Natural killer cell (primary cell): ENCODE data around the gene FHOD3. TPM values are rescaled to one million over a fixed set of nuclear protein-coding genes. Genes with fewer than 3 reads are reported as not detected.

ENCODE experiments used
- ATAC-seq, 3 donors: fragments of 150-1000 bp in 2 of 3; fragments of 200-7000 bp in 1 of 3; cut with Tn5 transposase; 1 replicate in 1 of 3; 2 replicates in 2 of 3; pipeline ENCODE4 v1.10.0; 2021; ENCODE audit warnings: mild to moderate bottlenecking in 2 of 3, moderate library complexity in 2 of 3
- DNase-seq, 2 donors: peaks; one replicate each; pipeline versions ENCODE4 v3.0.0 to v3.0.0-alpha.2; 2013 to 2021; ENCODE audit warnings: mixed read lengths in 1 of 2
- H3K27ac ChIP-seq: one replicate; pipeline ENCODE4 v1.5.1; 2013; ENCODE audit warnings: mild to moderate bottlenecking, low read length
- H3K27me3 ChIP-seq: one replicate; pipeline ENCODE4 v1.6.1; 2013; ENCODE audit warnings: low read length; ENCODE audit not compliant: control insufficient read depth, insufficient read depth
- H3K36me3 ChIP-seq: one replicate; pipeline ENCODE4 v1.6.1; 2013; ENCODE audit warnings: low read length; ENCODE audit not compliant: control insufficient read depth, insufficient read depth
- H3K4me1 ChIP-seq: one replicate; pipeline ENCODE4 v1.6.1; 2013; ENCODE audit warnings: low read length; ENCODE audit not compliant: control insufficient read depth, insufficient read depth
- H3K4me3 ChIP-seq: one replicate; pipeline ENCODE4 v1.5.1; 2013; ENCODE audit warnings: low read length
- H3K9me3 ChIP-seq: one replicate; pipeline ENCODE4 v1.6.1; 2013; ENCODE audit warnings: low read length; ENCODE audit not compliant: control insufficient read depth, insufficient read depth
- H3K27ac Mint-ChIP-seq, 2 donors: one replicate each; pipeline ENCODE4 v1.8.0; 2022; ENCODE audit warnings: mild to moderate bottlenecking in 2 of 2, mixed read lengths in 2 of 2, moderate library complexity in 1 of 2
- H3K27me3 Mint-ChIP-seq, 2 donors: one replicate each; pipeline ENCODE4 v1.8.0; 2022; ENCODE audit warnings: low read depth in 2 of 2, mixed read lengths in 2 of 2
- H3K36me3 Mint-ChIP-seq: one replicate; pipeline ENCODE4 v1.8.0; 2022; ENCODE audit warnings: mixed read lengths
- H3K4me1 Mint-ChIP-seq, 2 donors: one replicate each; pipeline ENCODE4 v1.8.0; 2022; ENCODE audit warnings: mixed read lengths in 2 of 2
- H3K4me3 Mint-ChIP-seq: one replicate; pipeline ENCODE4 v1.8.0; 2022; ENCODE audit warnings: mild to moderate bottlenecking, moderate library complexity, mixed read lengths
- H3K9me3 Mint-ChIP-seq, 2 donors: one replicate each; pipeline ENCODE4 v1.8.0; 2022; ENCODE audit warnings: mixed read lengths in 2 of 2
- WGBS: methylation state at CpG from one replicate; pipeline ENCODE4 v1.1.7; 2013; ENCODE audit warnings: missing lambda C conversion rate; ENCODE audit not compliant: insufficient coverage; 5-methylcytosine and 5-hydroxymethylcytosine counted together
- intact Hi-C: fragments of 100-400 bp; cut with micrococcal nuclease; formaldehyde crosslinking; loops from one replicate; pipeline ENCODE4 v1.14.2; 2022
- total RNA-seq, 4 donors: library from RNA; stranded (reverse); fragments of 120-200 nt in 1 of 4; gene quantifications; one replicate each; pipeline versions ENCODE4 v1.2.3 to v1.2.4, GENCODE V29; 2013 to 2022
- TF ChIP-seq, protein P1 (sequence below): fragments of 200-600 bp; IDR thresholded peaks from one replicate; pipeline ENCODE4 v1.8.0; 2022; ENCODE audit warnings: antibody characterized with exemption

The FHOD3 gene
- total RNA-seq, 3 donors from 2014 or later (not counting 1 experiment from before 2014, with no cell fraction given) = not detected

DNA sequence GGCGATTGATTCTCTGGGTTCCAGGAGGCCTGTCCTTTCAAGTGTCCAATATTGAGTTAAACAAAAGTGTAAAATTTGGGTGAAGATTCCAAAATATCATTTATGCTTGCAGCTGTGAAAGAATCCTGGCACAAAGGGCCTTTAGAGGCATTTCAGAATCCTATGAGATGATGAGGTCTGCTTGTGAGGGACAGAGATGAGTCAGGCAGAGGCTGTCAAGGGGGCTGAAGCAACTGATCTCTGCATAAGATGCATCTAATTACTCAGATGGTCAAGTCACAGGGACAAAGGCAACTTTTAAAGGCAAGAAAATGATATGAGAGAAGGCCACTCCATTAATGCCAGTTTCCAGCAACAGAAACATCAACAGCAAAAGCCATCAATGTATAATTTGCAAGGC is 78.8 kb downstream of the FHOD3 start:
- H3K9me3 Mint-ChIP-seq = no peaks in the 10 kb centered on the region
- TF ChIP-seq, protein P1, sequence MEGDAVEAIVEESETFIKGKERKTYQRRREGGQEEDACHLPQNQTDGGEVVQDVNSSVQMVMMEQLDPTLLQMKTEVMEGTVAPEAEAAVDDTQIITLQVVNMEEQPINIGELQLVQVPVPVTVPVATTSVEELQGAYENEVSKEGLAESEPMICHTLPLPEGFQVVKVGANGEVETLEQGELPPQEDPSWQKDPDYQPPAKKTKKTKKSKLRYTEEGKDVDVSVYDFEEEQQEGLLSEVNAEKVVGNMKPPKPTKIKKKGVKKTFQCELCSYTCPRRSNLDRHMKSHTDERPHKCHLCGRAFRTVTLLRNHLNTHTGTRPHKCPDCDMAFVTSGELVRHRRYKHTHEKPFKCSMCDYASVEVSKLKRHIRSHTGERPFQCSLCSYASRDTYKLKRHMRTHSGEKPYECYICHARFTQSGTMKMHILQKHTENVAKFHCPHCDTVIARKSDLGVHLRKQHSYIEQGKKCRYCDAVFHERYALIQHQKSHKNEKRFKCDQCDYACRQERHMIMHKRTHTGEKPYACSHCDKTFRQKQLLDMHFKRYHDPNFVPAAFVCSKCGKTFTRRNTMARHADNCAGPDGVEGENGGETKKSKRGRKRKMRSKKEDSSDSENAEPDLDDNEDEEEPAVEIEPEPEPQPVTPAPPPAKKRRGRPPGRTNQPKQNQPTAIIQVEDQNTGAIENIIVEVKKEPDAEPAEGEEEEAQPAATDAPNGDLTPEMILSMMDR = no peak
- 84% methylated on average over 1 of the region's 1 CpG for WGBS
- Histone ChIP-seq H3K4me1 (no peaks in the 10 kb centered on the region), H3K27ac (no peak overlapping the region), H3K4me3 (no peak overlapping the region), H3K27me3 (no peaks in the 10 kb centered on the region), H3K36me3 (no peaks in the 10 kb centered on the region), H3K9me3 (no peaks in the 10 kb centered on the region)
- no peaks in the 10 kb centered on the region for H3K36me3 Mint-ChIP-seq
- no peaks in the 10 kb centered on the region for H3K4me1 Mint-ChIP-seq
- intact Hi-C loops = no loop called here
- ATAC-seq (no peak), DNase-seq (no peak)
- H3K27ac Mint-ChIP-seq = no peak overlapping the region
- no peak overlapping the region for H3K4me3 Mint-ChIP-seq
- peaks cover 26 to 44% of the 10 kb centered on the region in 2 donors for H3K27me3 Mint-ChIP-seq

DNA sequence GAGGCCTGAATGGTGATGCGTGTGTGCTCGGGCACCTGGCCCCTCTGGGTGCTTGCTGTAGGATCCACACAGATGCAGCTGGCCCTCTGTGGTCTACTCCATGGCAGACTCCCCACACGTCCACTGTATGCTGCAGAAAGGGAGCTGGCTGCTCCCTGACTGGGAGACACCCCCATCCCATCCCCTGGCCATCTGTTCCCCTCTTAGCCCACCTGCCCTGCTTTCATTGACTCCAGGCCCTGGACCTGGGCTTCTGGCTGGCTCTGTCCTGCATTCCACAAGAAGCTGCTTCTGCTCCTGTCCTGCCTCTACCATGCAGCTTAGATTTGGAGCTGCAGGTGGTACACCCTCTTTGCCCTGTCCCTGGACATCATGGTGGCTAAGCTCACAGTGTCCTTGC is 80.1 kb downstream of the FHOD3 start:
- H3K27me3 Mint-ChIP-seq = peaks cover 25 to 34% of the 10 kb centered on the region in 2 donors
- 76% methylated on average over 3 of the region's 3 CpGs for WGBS

DNA sequence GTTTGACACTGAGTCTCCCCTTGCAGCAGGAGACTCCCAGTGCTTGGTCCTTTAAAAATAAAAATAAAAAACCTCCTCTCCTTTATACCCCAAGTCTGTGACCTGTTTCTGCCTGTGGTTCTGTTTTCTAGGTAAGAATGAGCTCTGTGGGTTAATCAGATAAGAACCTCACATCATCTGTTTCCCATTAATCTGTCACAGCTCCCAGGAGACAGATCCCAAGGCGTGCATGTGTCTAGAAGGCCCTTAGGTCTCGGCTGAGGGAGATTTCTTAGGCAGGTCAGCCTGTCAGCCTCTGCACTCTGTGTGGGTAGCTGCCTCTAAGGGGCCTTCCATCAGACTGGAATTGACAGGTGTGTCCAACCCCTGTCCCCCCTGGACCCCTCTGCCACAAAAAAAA is 80.7 kb downstream of the FHOD3 start:
- no peaks in the 10 kb centered on the region for H3K9me3 Mint-ChIP-seq
- H3K9me3 ChIP-seq = no peaks in the 10 kb centered on the region
- H3K4me3 ChIP-seq = no peak overlapping the region
- no peak overlapping the region for H3K4me3 Mint-ChIP-seq
- 61% methylated on average over 2 of the region's 2 CpGs for whole genome bisulfite sequencing
- H3K27me3 Mint-ChIP-seq = peaks cover 22 to 29% of the 10 kb centered on the region in 2 donors
- DNase-seq (no peak), ATAC-seq (no peak)
- H3K36me3 Mint-ChIP-seq = no peaks in the 10 kb centered on the region
- no peaks in the 10 kb centered on the region for H3K36me3 ChIP-seq
- H3K4me1 ChIP-seq = no peaks in the 10 kb centered on the region
- H3K27ac Mint-ChIP-seq = no peak overlapping the region
- TF ChIP-seq, protein P1 = no peak
- H3K4me1 Mint-ChIP-seq = no peaks in the 10 kb centered on the region
- H3K27ac ChIP-seq = no peak overlapping the region
- intact Hi-C loops = no loop called here
- H3K27me3 ChIP-seq = no peaks in the 10 kb centered on the region

More for the DNA sequence above, 80.1 kb downstream of the FHOD3 start:
- intact Hi-C loops = no loop called here
- DNase-seq = no peak
- Mint-ChIP-seq H3K4me3 (no peak overlapping the region), H3K9me3 (no peaks in the 10 kb centered on the region), H3K4me1 (no peaks in the 10 kb centered on the region), H3K27ac (no peak overlapping the region), H3K36me3 (no peaks in the 10 kb centered on the region)
- no peak for ATAC-seq
- Histone ChIP-seq H3K27me3 (no peaks in the 10 kb centered on the region), H3K4me1 (no peaks in the 10 kb centered on the region), H3K4me3 (no peak overlapping the region), H3K9me3 (no peaks in the 10 kb centered on the region), H3K27ac (no peak overlapping the region), H3K36me3 (no peaks in the 10 kb centered on the region)
- TF ChIP-seq, protein P1 = no peak

- Histone ChIP-seq H3K27me3 (no peaks in the 10 kb centered on the region), H3K4me1 (no peaks in the 10 kb centered on the region), H3K27ac (no peak overlapping the region), H3K36me3 (no peaks in the 10 kb centered on the region), H3K4me3 (no peak overlapping the region), H3K9me3 (no peaks in the 10 kb centered on the region)
- ATAC-seq (no peak), DNase-seq (no peak)
- H3K27ac Mint-ChIP-seq = no peak overlapping the region
- peaks cover 16 to 23% of the 10 kb centered on the region in 2 donors for H3K27me3 Mint-ChIP-seq
- H3K36me3 Mint-ChIP-seq = no peaks in the 10 kb centered on the region
- H3K4me3 Mint-ChIP-seq = no peak overlapping the region
- TF ChIP-seq, protein P1 = no peak
- no peaks in the 10 kb centered on the region for H3K4me1 Mint-ChIP-seq
- 57% methylated on average over 2 of the region's 2 CpGs for WGBS
- H3K9me3 Mint-ChIP-seq = no peaks in the 10 kb centered on the region
- intact Hi-C loops = no loop called here
Measured at GRCh38 chr18:36379435-36379984, 82.0 kb downstream of the FHOD3 start.
